Prostate gland (tissue), 2 donors: Measurements from ENCODE around the gene MLPH.

Experiments used
- CTCF ChIP-seq, 4 experiments: fragments of 200-600 bp in 2 of 4; fragments of 450-650 bp in 2 of 4; sonication (generic) in 2 of 4; IDR thresholded peaks; 1 replicate in 3 of 4; 2 replicates in 1 of 4; pipeline ENCODE4 v1.5.1; 2016 to 2019; ENCODE audit warnings: antibody characterized with exemption in 4 of 4, mild to moderate bottlenecking in 2 of 4, moderate library complexity in 2 of 4
- POLR2A ChIP-seq: fragments of 450-650 bp; IDR thresholded peaks from one replicate; pipeline ENCODE4 v1.6.1; 2016; ENCODE audit warnings: antibody characterized with exemption, mild to moderate bottlenecking
- POLR2AphosphoS5 ChIP-seq: sonication (generic); formaldehyde crosslinking; IDR thresholded peaks from one replicate; pipeline ENCODE4 v1.6.1; 2017; ENCODE audit warnings: antibody characterized with exemption

- TF ChIP-seq CTCF (IDR thresholded peaks at IDR 0.05) (no peak), POLR2AphosphoS5 (no peak), POLR2A (no peak)
Measured at GRCh38 chr2:237546876-237547395, 59.9 kb downstream of the MLPH start.
